HepG2 (cell line): ENCODE results near the gene HES1. TPM values are rescaled to one million over a fixed set of nuclear protein-coding genes. Genes with fewer than 3 reads are reported as not detected.

Experiments used
- CHCHD3 ChIP-seq: sonication (generic); formaldehyde crosslinking; IDR thresholded peaks from 2 replicates; pipeline ENCODE4 v1.8.0; 2022; ENCODE audit warnings: mild to moderate bottlenecking, missing genetic modification reagents, moderate library complexity
- DNMT3B ChIP-seq: conservative IDR thresholded peaks from 2 replicates; pipeline ENCODE4 v1.6.1; 2016; ENCODE audit warnings: missing biosample characterization, control low read depth
- EED ChIP-seq: sonication (generic); formaldehyde crosslinking; IDR thresholded peaks from 2 replicates; pipeline ENCODE4 v1.5.0; 2020; ENCODE audit warnings: mild to moderate bottlenecking, missing genetic modification reagents
- HNRNPLL ChIP-seq: fragments of 200-400 bp; formaldehyde crosslinking; IDR thresholded peaks from 2 replicates; pipeline ENCODE4 v1.6.1; 2017; ENCODE audit warnings: mild to moderate bottlenecking, low read depth, low read length; ENCODE audit not compliant: poor library complexity, severe bottlenecking
- HOXA7 ChIP-seq: sonication (generic); formaldehyde crosslinking; IDR thresholded peaks from 2 replicates; pipeline ENCODE4 v1.8.1; 2022; ENCODE audit warnings: mild to moderate bottlenecking, missing genetic modification reagents, moderate library complexity
- IRF2 ChIP-seq: IDR thresholded peaks from 2 replicates; pipeline ENCODE4 v1.6.1; 2018; ENCODE audit warnings: missing genetic modification reagents, missing compliant biosample characterization
- NCOR1 ChIP-seq: fragments of 200-600 bp; sonication (generic); IDR thresholded peaks from 2 replicates; pipeline ENCODE4 v1.7.0; 2017; ENCODE audit warnings: antibody characterized with exemption, low read length, borderline replicate concordance
- NFYB ChIP-seq: sonication (generic); formaldehyde crosslinking; IDR thresholded peaks from 2 replicates; pipeline ENCODE4 v1.4.0; 2020; ENCODE audit warnings: missing genetic modification reagents
- PRMT3 ChIP-seq: sonication (generic); formaldehyde crosslinking; IDR thresholded peaks from 2 replicates; pipeline ENCODE4 v1.8.1; 2022; ENCODE audit warnings: low read depth, mild to moderate bottlenecking, moderate library complexity, missing genetic modification reagents, borderline replicate concordance
- ZC3H4 ChIP-seq: sonication (generic); formaldehyde crosslinking; IDR thresholded peaks from 2 replicates; pipeline ENCODE4 v1.4.0; 2020; ENCODE audit warnings: missing genetic modification reagents, borderline replicate concordance
- ZIK1 ChIP-seq: sonication (generic); formaldehyde crosslinking; IDR thresholded peaks from 2 replicates; pipeline ENCODE4 v1.5.0; 2020; ENCODE audit warnings: mild to moderate bottlenecking, low read depth, missing genetic modification reagents, borderline replicate concordance
- ZNF33B ChIP-seq: sonication (generic); formaldehyde crosslinking; IDR thresholded peaks from 2 replicates; pipeline ENCODE4 v1.5.1; 2020; ENCODE audit warnings: mild to moderate bottlenecking, missing genetic modification reagents
- ZNF496 ChIP-seq: sonication (generic); formaldehyde crosslinking; IDR thresholded peaks from 2 replicates; pipeline ENCODE4 v1.8.1; 2023; ENCODE audit warnings: mild to moderate bottlenecking, moderate library complexity, missing genetic modification reagents; ENCODE audit not compliant: insufficient replicate concordance
- ZNF614 ChIP-seq: IDR thresholded peaks from 2 replicates; pipeline ENCODE4 v1.6.1; 2018; ENCODE audit warnings: missing biosample characterization, missing genetic modification reagents, inconsistent platforms, borderline replicate concordance
- ZNF781 ChIP-seq: sonication (generic); formaldehyde crosslinking; IDR thresholded peaks from 2 replicates; pipeline ENCODE4 v1.5.1; 2020; ENCODE audit warnings: borderline replicate concordance, mild to moderate bottlenecking, missing genetic modification reagents; ENCODE audit errors: not compliant biosample characterization
- polyA plus RNA-seq, 8 experiments: library from polyadenylated mRNA; depleted of rRNA in 3 of 8; stranded (reverse) in 7 of 8; unstranded in 1 of 8; fragments of >200 nt; fragmentation: Illumina TruSeq in 4 of 8; extraction: Trizol in 4 of 8; gene quantifications; 2 replicates each; pipeline versions ENCODE4 v1.2.1 to v1.2.3, GENCODE V29; 2011 to 2016; ENCODE audit warnings: low read depth in 4 of 8, missing spikeins in 1 of 8, mixed read lengths in 1 of 8; ENCODE audit not compliant: insufficient read depth in 1 of 8
- total RNA-seq, 5 experiments: library from RNA; depleted of rRNA; stranded (reverse); fragments of >200 nt; fragmentation: Illumina TruSeq; extraction: Trizol; gene quantifications; 2 replicates each; pipeline ENCODE4 v1.2.3, GENCODE V29; 2016; ENCODE audit warnings: low read depth in 1 of 5
- TF ChIP-seq, protein P1 (sequence below): sonication (generic); formaldehyde crosslinking; IDR thresholded peaks from 2 replicates; pipeline ENCODE4 v1.5.1; 2020; ENCODE audit warnings: missing genetic modification reagents, mild to moderate bottlenecking, borderline replicate concordance
- TF ChIP-seq, protein P2 (sequence below): sonication (generic); formaldehyde crosslinking; IDR thresholded peaks from 2 replicates; pipeline ENCODE4 v1.4.0; 2020; ENCODE audit warnings: missing genetic modification reagents
- TF ChIP-seq, protein P3 (sequence below): sonication (generic); formaldehyde crosslinking; IDR thresholded peaks from 2 replicates; pipeline ENCODE4 v1.8.1; 2023; ENCODE audit warnings: mild to moderate bottlenecking, inconsistent platforms, moderate library complexity, missing genetic modification reagents, borderline replicate concordance
- TF ChIP-seq, protein P4 (sequence below): sonication (generic); formaldehyde crosslinking; IDR thresholded peaks from 2 replicates; pipeline ENCODE4 v1.5.0; 2020; ENCODE audit warnings: missing genetic modification reagents
- TF ChIP-seq, protein P5 (sequence below): sonication (generic); formaldehyde crosslinking; IDR thresholded peaks from 2 replicates; pipeline ENCODE4 v1.4.0; 2020; ENCODE audit warnings: mild to moderate bottlenecking, missing genetic modification reagents, borderline replicate concordance

The HES1 gene
- total and polyA plus RNA-seq, 2 of the 13 experiments (the other 11 are each of a cell fraction or from before 2014, with no cell fraction given), result 15.4 to 19.8 TPM

DNA sequence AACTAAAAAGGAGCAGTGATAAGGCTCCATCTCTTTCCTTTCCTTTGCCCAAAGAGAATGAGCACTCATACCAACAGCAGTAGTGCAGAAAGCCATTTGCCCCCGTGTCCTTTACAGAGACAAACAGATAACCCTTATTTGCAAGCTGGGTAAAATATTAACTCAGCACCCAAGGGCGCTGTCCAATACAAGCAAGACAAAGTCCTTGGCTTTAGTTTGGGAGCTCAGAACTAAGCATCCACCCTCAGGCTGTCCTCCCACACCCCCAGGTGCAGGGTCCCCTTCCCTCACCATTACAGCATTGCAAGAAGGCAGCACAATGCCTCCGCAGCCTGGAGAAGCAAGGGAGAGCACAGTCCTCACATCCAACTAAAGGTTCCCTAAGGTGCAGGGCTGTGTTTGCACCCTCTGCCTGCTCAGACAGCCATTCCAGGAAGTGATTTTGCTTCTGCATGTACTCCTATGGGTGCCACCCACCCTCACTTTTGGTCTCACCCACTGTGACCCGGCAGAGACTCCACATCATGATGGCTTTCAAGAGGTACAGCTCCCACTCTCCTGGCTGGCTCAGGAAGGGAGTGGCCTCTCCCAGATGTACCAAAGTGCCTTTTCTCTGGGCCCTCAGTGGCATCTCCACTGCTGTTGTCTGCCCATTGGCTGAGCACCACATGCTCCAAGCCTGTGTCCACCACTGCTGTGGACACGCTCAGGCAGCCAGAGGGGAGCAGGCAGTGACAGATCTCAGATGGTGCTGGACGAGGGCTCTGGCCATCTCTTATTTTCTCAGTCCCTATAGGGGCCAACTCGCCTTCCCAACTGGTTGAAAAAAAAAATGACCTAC lies 34.1 kb upstream of the HES1 start (continued):
- TF ChIP-seq, protein P1, sequence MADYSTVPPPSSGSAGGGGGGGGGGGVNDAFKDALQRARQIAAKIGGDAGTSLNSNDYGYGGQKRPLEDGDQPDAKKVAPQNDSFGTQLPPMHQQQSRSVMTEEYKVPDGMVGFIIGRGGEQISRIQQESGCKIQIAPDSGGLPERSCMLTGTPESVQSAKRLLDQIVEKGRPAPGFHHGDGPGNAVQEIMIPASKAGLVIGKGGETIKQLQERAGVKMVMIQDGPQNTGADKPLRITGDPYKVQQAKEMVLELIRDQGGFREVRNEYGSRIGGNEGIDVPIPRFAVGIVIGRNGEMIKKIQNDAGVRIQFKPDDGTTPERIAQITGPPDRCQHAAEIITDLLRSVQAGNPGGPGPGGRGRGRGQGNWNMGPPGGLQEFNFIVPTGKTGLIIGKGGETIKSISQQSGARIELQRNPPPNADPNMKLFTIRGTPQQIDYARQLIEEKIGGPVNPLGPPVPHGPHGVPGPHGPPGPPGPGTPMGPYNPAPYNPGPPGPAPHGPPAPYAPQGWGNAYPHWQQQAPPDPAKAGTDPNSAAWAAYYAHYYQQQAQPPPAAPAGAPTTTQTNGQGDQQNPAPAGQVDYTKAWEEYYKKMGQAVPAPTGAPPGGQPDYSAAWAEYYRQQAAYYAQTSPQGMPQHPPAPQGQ (CRISPR knock-in tag), result no peak
- TF ChIP-seq ZIK1 (CRISPR knock-in tag), result no peak
- TF ChIP-seq, protein P2, sequence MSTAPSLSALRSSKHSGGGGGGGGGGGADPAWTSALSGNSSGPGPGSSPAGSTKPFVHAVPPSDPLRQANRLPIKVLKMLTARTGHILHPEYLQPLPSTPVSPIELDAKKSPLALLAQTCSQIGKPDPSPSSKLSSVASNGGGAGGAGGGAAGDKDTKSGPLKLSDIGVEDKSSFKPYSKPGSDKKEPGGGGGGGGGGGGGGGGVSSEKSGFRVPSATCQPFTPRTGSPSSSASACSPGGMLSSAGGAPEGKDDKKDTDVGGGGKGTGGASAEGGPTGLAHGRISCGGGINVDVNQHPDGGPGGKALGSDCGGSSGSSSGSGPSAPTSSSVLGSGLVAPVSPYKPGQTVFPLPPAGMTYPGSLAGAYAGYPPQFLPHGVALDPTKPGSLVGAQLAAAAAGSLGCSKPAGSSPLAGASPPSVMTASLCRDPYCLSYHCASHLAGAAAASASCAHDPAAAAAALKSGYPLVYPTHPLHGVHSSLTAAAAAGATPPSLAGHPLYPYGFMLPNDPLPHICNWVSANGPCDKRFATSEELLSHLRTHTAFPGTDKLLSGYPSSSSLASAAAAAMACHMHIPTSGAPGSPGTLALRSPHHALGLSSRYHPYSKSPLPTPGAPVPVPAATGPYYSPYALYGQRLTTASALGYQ (CRISPR knock-in tag), result no peak
- TF ChIP-seq NCOR1, result peak; percentile 60; the same call in 1 of the 2 replicates
- TF ChIP-seq PRMT3 (CRISPR knock-in tag), result no peak
- TF ChIP-seq, protein P3, sequence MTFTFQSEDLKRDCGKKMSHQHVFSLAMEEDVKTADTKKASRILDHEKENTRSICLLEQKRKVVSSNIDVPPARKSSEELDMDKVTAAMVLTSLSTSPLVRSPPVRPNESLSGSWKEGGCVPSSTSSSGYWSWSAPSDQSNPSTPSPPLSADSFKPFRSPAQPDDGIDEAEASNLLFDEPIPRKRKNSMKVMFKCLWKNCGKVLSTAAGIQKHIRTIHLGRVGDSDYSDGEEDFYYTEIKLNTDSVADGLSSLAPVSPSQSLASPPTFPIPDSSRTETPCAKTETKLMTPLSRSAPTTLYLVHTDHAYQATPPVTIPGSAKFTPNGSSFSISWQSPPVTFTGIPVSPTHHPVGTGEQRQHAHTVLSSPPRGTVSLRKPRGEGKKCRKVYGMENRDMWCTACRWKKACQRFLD (CRISPR knock-in tag), result no peak
- TF ChIP-seq ZNF781 (CRISPR knock-in tag), result no peak
- TF ChIP-seq EED, result no peak; the same call in 1 of the 2 replicates
- 0 out of 2 replicates have a peak, but pooled peaks have one; percentile 53 for TF ChIP-seq DNMT3B
- no peak for TF ChIP-seq HOXA7
- no peak for TF ChIP-seq ZC3H4 (CRISPR knock-in tag)
- TF ChIP-seq, protein P4, sequence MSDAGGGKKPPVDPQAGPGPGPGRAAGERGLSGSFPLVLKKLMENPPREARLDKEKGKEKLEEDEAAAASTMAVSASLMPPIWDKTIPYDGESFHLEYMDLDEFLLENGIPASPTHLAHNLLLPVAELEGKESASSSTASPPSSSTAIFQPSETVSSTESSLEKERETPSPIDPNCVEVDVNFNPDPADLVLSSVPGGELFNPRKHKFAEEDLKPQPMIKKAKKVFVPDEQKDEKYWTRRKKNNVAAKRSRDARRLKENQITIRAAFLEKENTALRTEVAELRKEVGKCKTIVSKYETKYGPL (CRISPR knock-in tag), result no peak
- no peak for TF ChIP-seq ZNF33B (CRISPR knock-in tag)
- TF ChIP-seq, protein P5, sequence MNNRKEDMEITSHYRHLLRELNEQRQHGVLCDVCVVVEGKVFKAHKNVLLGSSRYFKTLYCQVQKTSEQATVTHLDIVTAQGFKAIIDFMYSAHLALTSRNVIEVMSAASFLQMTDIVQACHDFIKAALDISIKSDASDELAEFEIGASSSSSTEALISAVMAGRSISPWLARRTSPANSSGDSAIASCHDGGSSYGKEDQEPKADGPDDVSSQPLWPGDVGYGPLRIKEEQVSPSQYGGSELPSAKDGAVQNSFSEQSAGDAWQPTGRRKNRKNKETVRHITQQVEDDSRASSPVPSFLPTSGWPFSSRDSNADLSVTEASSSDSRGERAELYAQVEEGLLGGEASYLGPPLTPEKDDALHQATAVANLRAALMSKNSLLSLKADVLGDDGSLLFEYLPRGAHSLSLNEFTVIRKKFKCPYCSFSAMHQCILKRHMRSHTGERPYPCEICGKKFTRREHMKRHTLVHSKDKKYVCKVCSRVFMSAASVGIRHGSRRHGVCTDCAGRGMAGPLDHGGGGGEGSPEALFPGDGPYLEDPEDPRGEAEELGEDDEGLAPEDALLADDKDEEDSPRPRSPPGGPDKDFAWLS, result 0 out of 2 replicates have a peak, but pooled peaks have one; percentile 59
- TF ChIP-seq ZNF614, result peak; percentile 66; the same call in 1 of the 2 replicates
- TF ChIP-seq NFYB (CRISPR knock-in tag), result no peak; the same call in none of the 2 replicates
- no peak for TF ChIP-seq CHCHD3
- no peak for TF ChIP-seq HNRNPLL
- TF ChIP-seq IRF2 (CRISPR knock-in tag), result no peak
- TF ChIP-seq ZNF496 (CRISPR knock-in tag), result no peak
